Lower lobe of right lung (tissue), 2 donors: Measurements from ENCODE around the gene TSSK2. TPM values are rescaled to one million over a fixed set of nuclear protein-coding genes. Genes with fewer than 3 reads are reported as not detected.

Source experiments
- ATAC-seq, 2 donors: fragments of 200-7000 bp; cut with Tn5 transposase; one replicate each; pipeline ENCODE4 v1.9.1; 2020 to 2022; ENCODE audit warnings: mild to moderate bottlenecking in 2 of 2, moderate library complexity in 2 of 2
- DNase-seq: peaks from one replicate; pipeline ENCODE4 v3.0.0-alpha.2; 2020
- H3K27ac ChIP-seq: fragments of 200-600 bp; one replicate; pipeline ENCODE4 v1.8.0; 2022
- H3K27me3 ChIP-seq: fragments of 200-600 bp; one replicate; pipeline ENCODE4 v1.8.0; 2022; ENCODE audit warnings: low read depth
- H3K36me3 ChIP-seq: fragments of 200-600 bp; one replicate; pipeline ENCODE4 v1.8.0; 2022; ENCODE audit warnings: mild to moderate bottlenecking
- H3K4me1 ChIP-seq: fragments of 200-600 bp; one replicate; pipeline ENCODE4 v1.8.0; 2022
- H3K4me3 ChIP-seq: fragments of 200-600 bp; one replicate; pipeline ENCODE4 v1.8.0; 2022; ENCODE audit warnings: mild to moderate bottlenecking
- H3K9me3 ChIP-seq: fragments of 200-600 bp; one replicate; pipeline ENCODE4 v1.8.0; 2022
- intact Hi-C: fragments of 100-400 bp; cut with DNase I; formaldehyde crosslinking; loops from one replicate; pipeline ENCODE4 v1.11.0; 2022
- total RNA-seq: library from RNA; stranded (reverse); fragmentation: NEBNext Ultra II Directional; extraction: Animal tissue kit (Norgen Biotek cat#: 25700); gene quantifications from one replicate; pipeline ENCODE4 v1.2.1, GENCODE V29; 2021
- TF ChIP-seq, protein P1 (sequence below): fragments of 200-600 bp; IDR thresholded peaks from one replicate; pipeline ENCODE4 v1.8.0; 2022; ENCODE audit warnings: antibody characterized with exemption, mild to moderate bottlenecking
- donor health status: DM: no; HTN: yes; CAD: no; lungs with severe emphysema.

Gene TSSK2
- total RNA-seq, 1 donor from 2014 or later = not detected

DNA sequence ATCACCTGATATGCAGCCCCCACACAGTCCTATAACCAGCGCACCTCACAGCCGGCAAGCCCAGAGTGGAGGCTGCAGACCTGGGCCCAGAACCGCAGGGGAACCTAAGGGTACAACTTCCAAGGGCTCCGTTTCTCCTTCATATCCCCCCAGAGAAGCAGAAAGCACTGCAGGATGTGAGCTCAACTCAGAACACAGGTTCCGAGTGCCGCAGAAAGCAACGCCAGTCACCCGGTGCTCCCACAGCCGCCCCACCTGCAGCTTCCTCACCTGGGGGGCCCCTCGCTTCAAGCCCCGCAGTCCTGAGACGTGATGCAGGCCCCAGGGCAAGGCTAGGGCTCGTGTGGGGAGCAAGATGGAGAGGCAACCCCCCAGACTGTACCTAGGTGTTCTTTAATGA is 2.5 kb downstream of the TSSK2 start:
- Histone ChIP-seq H3K27me3 (no peaks in the 10 kb centered on the region), H3K36me3 (peaks cover 60% of the 10 kb centered on the region), H3K27ac (no peak overlapping the region), H3K9me3 (no peaks in the 10 kb centered on the region), H3K4me3 (no peak overlapping the region), H3K4me1 (no peaks in the 10 kb centered on the region)
- intact Hi-C loops = no loop called here
- no peak for ATAC-seq
- DNase-seq = no peak
- TF ChIP-seq, protein P1, sequence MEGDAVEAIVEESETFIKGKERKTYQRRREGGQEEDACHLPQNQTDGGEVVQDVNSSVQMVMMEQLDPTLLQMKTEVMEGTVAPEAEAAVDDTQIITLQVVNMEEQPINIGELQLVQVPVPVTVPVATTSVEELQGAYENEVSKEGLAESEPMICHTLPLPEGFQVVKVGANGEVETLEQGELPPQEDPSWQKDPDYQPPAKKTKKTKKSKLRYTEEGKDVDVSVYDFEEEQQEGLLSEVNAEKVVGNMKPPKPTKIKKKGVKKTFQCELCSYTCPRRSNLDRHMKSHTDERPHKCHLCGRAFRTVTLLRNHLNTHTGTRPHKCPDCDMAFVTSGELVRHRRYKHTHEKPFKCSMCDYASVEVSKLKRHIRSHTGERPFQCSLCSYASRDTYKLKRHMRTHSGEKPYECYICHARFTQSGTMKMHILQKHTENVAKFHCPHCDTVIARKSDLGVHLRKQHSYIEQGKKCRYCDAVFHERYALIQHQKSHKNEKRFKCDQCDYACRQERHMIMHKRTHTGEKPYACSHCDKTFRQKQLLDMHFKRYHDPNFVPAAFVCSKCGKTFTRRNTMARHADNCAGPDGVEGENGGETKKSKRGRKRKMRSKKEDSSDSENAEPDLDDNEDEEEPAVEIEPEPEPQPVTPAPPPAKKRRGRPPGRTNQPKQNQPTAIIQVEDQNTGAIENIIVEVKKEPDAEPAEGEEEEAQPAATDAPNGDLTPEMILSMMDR = no peak

- TF ChIP-seq, protein P1 = no peak
- no peak for ATAC-seq
- intact Hi-C loops = no loop called here
Observed at GRCh38 chr22:19134176-19134831, 3.2 kb downstream of the TSSK2 start.

GRCh38 chr22:19134874-19135273 is 3.8 kb downstream of the TSSK2 start:
- no peak for ATAC-seq
- DNase-seq = no peak
- H3K4me1 ChIP-seq = no peaks in the 10 kb centered on the region
- no peak overlapping the region for H3K4me3 ChIP-seq
- no peak overlapping the region for H3K27ac ChIP-seq
- no peaks in the 10 kb centered on the region for H3K9me3 ChIP-seq
- TF ChIP-seq, protein P1 = no peak
- intact Hi-C loops = no loop called here
- H3K36me3 ChIP-seq = peaks cover 73% of the 10 kb centered on the region
- H3K27me3 ChIP-seq = no peaks in the 10 kb centered on the region

More at GRCh38 chr22:19134176-19134831, 3.2 kb downstream of the TSSK2 start:
- no peak overlapping the region for H3K4me3 ChIP-seq
- no peaks in the 10 kb centered on the region for H3K9me3 ChIP-seq
- DNase-seq = no peak
- H3K4me1 ChIP-seq = no peaks in the 10 kb centered on the region
- H3K27me3 ChIP-seq = no peaks in the 10 kb centered on the region
- no peak overlapping the region for H3K27ac ChIP-seq
- peaks cover 67% of the 10 kb centered on the region for H3K36me3 ChIP-seq

DNA sequence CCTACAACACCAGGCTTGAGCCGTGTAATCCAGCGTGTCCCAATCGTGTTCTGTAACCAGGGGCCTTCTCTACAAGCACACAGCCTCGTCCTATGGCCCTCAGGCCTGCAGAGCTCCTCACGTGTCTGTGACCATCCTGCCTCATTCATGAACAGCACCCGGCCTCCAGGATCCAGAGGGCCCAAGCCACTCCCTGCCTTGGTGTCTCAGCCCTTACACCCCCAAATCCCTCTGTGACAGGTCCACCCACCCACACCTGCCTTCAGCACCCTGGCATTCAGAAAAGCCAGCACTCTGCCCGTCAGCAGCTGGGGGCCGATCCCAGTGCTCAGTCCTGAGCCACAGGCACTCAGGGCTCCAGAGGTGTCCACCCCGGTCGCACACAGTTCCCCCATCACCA is 5.8 kb downstream of the TSSK2 start:
- Histone ChIP-seq H3K27ac (no peak overlapping the region), H3K4me1 (no peaks in the 10 kb centered on the region), H3K36me3 (peaks cover 93% of the 10 kb centered on the region), H3K4me3 (no peak overlapping the region), H3K9me3 (no peaks in the 10 kb centered on the region), H3K27me3 (no peaks in the 10 kb centered on the region)
- TF ChIP-seq, protein P1 = no peak
- DNase-seq (no peak), ATAC-seq (no peak)
- intact Hi-C loops = no loop called here

DNA sequence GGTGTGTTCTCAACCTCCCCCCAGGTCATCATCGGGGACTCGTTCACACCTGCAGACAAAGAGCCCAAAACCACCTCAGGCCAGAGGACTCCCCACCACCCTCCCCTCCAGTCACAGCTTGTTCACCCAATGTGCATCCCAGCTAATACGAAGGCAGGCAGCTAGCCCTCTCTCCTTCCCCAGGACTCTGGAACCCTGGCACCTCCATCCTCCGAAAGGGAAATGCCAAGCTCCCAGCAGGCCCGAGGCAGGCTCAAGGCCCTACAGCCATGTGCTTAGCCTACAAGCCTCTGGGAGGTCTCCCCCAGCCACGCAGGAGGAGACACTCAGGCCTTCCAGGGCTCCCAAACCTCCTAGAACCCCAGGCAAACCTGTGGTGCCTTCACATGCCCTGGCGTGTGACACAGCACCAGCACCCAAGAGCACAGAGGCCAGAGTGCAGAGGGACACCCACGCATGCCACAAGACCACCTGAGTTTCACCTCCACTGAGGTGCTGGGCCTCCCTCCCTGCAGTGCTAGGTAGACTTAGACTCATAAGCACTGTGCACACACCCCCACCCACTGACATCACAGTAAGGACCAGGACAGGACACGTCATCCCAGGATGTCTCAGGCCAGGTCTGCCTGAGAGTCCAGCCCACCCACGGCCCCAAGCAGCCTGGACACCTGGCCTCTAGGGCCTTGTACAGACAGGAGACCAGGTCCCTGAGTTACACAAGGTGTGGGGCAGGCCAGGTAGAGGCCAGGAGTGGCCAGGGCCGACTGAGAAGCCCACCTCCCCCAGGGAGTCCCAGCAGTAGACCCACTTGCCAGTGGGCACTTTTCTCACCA is 6.5 kb downstream of the TSSK2 start:
- Histone ChIP-seq H3K27me3 (no peaks in the 10 kb centered on the region), H3K36me3 (peaks cover 97% of the 10 kb centered on the region), H3K4me3 (no peak overlapping the region), H3K9me3 (no peaks in the 10 kb centered on the region), H3K4me1 (no peaks in the 10 kb centered on the region), H3K27ac (no peak overlapping the region)
- intact Hi-C loops = no loop called here
- TF ChIP-seq, protein P1 = no peak
- ATAC-seq (no peak), DNase-seq (no peak)
